CD4-positive, CD25-positive, alpha-beta regulatory T cell (primary cell): ENCODE measurements around the gene HPCAL1. TPM values are rescaled to one million over a fixed set of nuclear protein-coding genes. Genes with fewer than 3 reads are reported as not detected.
A peak's percentile ranks its signal among the peaks of the same experiment; 100 is the strongest.

Source experiments
- ATAC-seq, 2 donors: fragments of 150-1000 bp; cut with Tn5 transposase; one replicate each; pipeline ENCODE4 v1.10.0; 2021; ENCODE audit warnings: low read depth in 2 of 2, moderate number of reproducible peaks in 2 of 2, moderate library complexity in 1 of 2
- DNase-seq, 3 donors: peaks; one replicate each; pipeline versions ENCODE4 v3.0.0 to v3.0.0-alpha.2; 2012 to 2022; ENCODE audit warnings: mixed read lengths in 1 of 3
- H3K27ac ChIP-seq: one replicate; pipeline ENCODE4 v1.7.0; 2013; ENCODE audit warnings: mild to moderate bottlenecking, low read length; ENCODE audit not compliant: insufficient read depth, poor library complexity, severe bottlenecking
- H3K27me3 ChIP-seq: one replicate; pipeline ENCODE4 v1.7.0; 2013; ENCODE audit warnings: low read length; ENCODE audit not compliant: control insufficient read depth, insufficient read depth
- H3K36me3 ChIP-seq: one replicate; pipeline ENCODE4 v1.7.0; 2013; ENCODE audit warnings: mild to moderate bottlenecking, low read length, moderate library complexity; ENCODE audit not compliant: control insufficient read depth, insufficient read depth
- H3K4me1 ChIP-seq: 2 replicates; pipeline ENCODE4 v1.7.0; 2013; ENCODE audit warnings: mild to moderate bottlenecking, low read length; ENCODE audit not compliant: insufficient read depth, control insufficient read depth, poor library complexity, severe bottlenecking
- H3K4me3 ChIP-seq: one replicate; pipeline ENCODE4 v1.7.0; 2013; ENCODE audit warnings: low read depth, mild to moderate bottlenecking, low read length, moderate library complexity
- H3K9me3 ChIP-seq, 2 experiments: 1 replicate in 1 of 2; 2 replicates in 1 of 2; pipeline ENCODE4 v1.7.0; 2013; ENCODE audit warnings: low read length in 2 of 2, mild to moderate bottlenecking in 1 of 2, moderate library complexity in 1 of 2; ENCODE audit not compliant: control insufficient read depth in 2 of 2
- H3K27ac Mint-ChIP-seq, 3 donors: one replicate each; pipeline ENCODE4 v1.8.0; 2020 to 2022; ENCODE audit warnings: mild to moderate bottlenecking in 3 of 3, mixed read lengths in 3 of 3, moderate library complexity in 2 of 3
- H3K27me3 Mint-ChIP-seq: one replicate; pipeline ENCODE4 v1.8.0; 2022; ENCODE audit warnings: mild to moderate bottlenecking, mixed read lengths
- H3K36me3 Mint-ChIP-seq: one replicate; pipeline ENCODE4 v1.8.0; 2020; ENCODE audit warnings: mixed read lengths
- H3K4me1 Mint-ChIP-seq, 4 donors: one replicate each; pipeline ENCODE4 v1.8.0; 2020 to 2022; ENCODE audit warnings: mixed read lengths in 4 of 4, mild to moderate bottlenecking in 1 of 4
- H3K4me3 Mint-ChIP-seq, 4 donors: one replicate each; pipeline ENCODE4 v1.8.0; 2020 to 2022; ENCODE audit warnings: mild to moderate bottlenecking in 4 of 4, mixed read lengths in 4 of 4, moderate library complexity in 3 of 4
- H3K9me3 Mint-ChIP-seq, 7 donors: one replicate each; pipeline ENCODE4 v1.8.0; 2020 to 2022; ENCODE audit warnings: mixed read lengths in 7 of 7, mild to moderate bottlenecking in 3 of 7, moderate library complexity in 2 of 7
- polyA plus RNA-seq, 4 donors: library from polyadenylated mRNA; unstranded; fragments of 300-500 nt; fragmentation: Illumina TruSeq; gene quantifications; one replicate each; pipeline ENCODE4 v1.2.3, GENCODE V29; 2021
- total RNA-seq: library from RNA; stranded (reverse); gene quantifications from one replicate; pipeline ENCODE4 v1.2.3, GENCODE V29; 2022

HPCAL1 gene
- total and polyA plus RNA-seq, 5 donors from 2014 or later, result 33.8 to 95.6 (median 84.8) TPM

DNA sequence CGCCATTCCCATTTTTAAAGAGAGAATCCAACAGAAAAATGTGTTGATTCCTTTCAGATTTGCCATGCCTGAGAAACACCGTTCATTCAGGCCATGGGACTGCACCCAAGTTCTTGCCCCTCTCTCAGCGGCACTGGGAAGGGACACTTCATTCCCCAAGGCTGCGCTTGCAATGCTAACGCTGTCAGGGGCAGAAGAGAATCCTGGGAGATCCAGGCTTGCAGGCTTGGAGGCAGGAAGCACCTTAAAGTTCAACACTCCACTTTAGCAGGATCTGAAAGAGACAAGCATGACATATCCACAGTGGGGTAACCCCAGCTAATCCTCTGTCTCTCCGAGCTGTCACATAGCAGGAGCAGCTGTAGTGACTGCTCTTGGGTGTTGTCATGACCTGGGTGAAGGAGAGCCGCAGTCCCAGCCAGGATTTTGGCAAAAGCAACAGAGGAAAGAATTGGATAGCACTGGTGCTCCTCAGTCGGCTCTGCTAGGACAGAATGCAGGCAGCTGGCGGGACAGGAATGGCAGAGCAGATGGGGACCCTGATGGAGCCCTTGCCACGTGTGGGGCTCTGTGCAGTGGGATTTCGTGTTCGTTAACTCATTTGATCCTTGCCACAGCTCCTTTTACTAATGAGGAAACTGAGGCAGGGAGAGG is 167.4 kb downstream of the HPCAL1 start:
- DNase-seq, result no peak
- no peaks in the 10 kb centered on the region for H3K4me1 ChIP-seq
- Mint-ChIP-seq H3K4me3 (no peak overlapping the region), H3K4me1 (no peaks in the 10 kb centered on the region), H3K27ac (no peak overlapping the region), H3K9me3 (no peaks in the 10 kb centered on the region), H3K27me3 (peaks cover 5% of the 10 kb centered on the region), H3K36me3 (no peaks in the 10 kb centered on the region)
- no peaks in the 10 kb centered on the region for H3K9me3 ChIP-seq
- H3K27me3 ChIP-seq, result no peaks in the 10 kb centered on the region
- no peak overlapping the region for H3K4me3 ChIP-seq
- H3K36me3 ChIP-seq, result no peaks in the 10 kb centered on the region
- no peak for ATAC-seq
- no peak overlapping the region for H3K27ac ChIP-seq

DNA sequence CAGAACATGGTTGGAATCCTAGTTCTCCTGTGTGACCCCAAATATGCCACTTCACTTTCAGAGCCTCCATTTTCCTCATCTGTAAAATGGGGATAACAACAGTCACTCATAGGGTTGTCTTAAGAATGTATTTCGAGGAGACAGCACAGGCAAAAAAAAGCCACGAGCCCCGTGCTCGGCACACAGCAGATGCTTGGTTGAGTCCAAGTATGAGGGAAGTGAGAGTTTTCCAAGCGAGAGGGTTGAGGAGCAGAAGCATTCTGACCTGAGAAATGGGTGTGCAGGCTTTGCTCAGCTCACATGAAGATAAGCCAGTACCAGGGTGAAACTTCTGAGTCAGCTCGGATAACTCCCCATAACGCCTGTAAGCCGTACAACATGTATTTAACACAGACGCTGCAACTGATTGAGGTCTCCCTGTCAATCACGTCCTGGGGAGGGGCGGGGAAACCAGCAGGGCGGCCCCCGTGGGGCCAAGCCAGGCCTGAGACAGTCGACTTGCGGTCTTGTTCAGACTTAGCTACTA is 168.4 kb downstream of the HPCAL1 start:
- Histone ChIP-seq H3K36me3 (no peaks in the 10 kb centered on the region), H3K27me3 (no peaks in the 10 kb centered on the region), H3K4me3 (no peak overlapping the region), H3K9me3 (no peaks in the 10 kb centered on the region), H3K4me1 (no peaks in the 10 kb centered on the region), H3K27ac (no peak overlapping the region)
- DNase-seq (no peak), ATAC-seq (no peak)
- Mint-ChIP-seq H3K36me3 (no peaks in the 10 kb centered on the region), H3K27ac (no peak overlapping the region), H3K27me3 (peaks cover 5% of the 10 kb centered on the region), H3K9me3 (no peaks in the 10 kb centered on the region), H3K4me1 (no peaks in the 10 kb centered on the region), H3K4me3 (no peak overlapping the region)

DNA sequence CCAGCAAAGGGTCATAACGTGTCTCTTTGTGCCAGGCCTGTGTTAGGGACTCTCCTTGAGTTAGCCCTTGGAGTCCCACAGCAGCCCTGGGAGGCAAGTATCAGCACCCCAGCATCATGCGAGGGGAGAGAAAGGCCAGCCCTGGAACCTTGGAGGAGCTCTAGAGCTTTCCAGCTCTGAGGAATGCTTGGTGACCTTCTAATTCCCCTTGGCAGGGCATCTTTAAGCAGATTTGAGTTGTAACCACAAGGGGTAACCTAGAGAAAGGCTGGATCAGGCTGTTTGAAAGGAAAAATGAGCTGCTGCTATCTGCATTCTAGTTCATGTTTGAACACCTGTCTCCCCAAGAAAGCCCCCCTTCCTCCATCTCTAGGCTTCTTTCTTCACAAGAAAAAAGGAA is 169.3 kb downstream of the HPCAL1 start:
- no peaks in the 10 kb centered on the region for H3K36me3 Mint-ChIP-seq
- H3K27ac ChIP-seq, result no peak overlapping the region
- H3K27ac Mint-ChIP-seq, result no peak overlapping the region
- H3K4me3 ChIP-seq, result no peak overlapping the region
- no peak overlapping the region for H3K4me3 Mint-ChIP-seq
- H3K4me1 Mint-ChIP-seq, result peaks cover 0 to 3% (median 2%) of the 10 kb centered on the region in 4 donors
- no peaks in the 10 kb centered on the region for H3K4me1 ChIP-seq
- ATAC-seq (no peak), DNase-seq (no peak)
- no peaks in the 10 kb centered on the region for H3K36me3 ChIP-seq
- no peaks in the 10 kb centered on the region for H3K9me3 ChIP-seq
- no peaks in the 10 kb centered on the region for H3K9me3 Mint-ChIP-seq
- H3K27me3 Mint-ChIP-seq, result peaks cover 5% of the 10 kb centered on the region
- H3K27me3 ChIP-seq, result no peaks in the 10 kb centered on the region

DNA sequence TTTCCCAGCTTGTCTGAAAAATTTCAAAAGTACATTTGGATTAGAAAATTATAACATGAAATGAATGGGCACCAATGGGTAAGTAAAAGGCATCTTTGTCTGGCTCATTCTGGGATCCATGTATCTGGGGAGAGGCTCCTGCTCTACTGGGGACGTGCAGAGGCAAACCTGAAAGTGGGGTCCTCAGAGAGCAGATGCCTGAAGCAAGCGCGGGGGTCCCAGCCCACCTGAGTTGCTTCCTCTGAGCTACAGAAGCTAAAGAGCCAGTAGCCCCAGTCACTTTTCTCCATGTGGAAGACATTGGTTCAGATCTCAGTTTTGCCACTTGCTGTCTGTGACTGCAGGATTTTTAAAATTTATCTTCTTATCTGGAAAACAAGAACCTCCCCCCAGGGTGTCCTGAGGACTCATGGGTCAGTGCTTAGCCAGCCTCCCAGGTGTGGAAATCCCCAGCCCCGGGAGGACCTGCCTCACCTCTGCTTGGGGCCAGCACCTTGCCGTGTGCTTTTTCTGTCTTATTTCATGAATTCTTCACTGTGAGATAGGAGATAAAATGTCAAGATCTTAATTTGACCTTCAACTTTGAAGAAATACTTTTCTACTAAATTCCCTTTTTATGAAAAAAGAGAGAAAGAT is 170.5 kb downstream of the HPCAL1 start:
- ATAC-seq (no peak), DNase-seq (no peak)
- Histone ChIP-seq H3K27ac (no peak overlapping the region), H3K4me1 (peaks cover 4% of the 10 kb centered on the region), H3K36me3 (no peaks in the 10 kb centered on the region), H3K27me3 (no peaks in the 10 kb centered on the region), H3K4me3 (no peak overlapping the region), H3K9me3 (no peaks in the 10 kb centered on the region)
- Mint-ChIP-seq H3K27me3 (peaks cover 5% of the 10 kb centered on the region), H3K27ac (peak overlapping the region in 1 of 3 donors; percentile 55), H3K4me1 (peaks cover 0 to 14% (median 9%) of the 10 kb centered on the region in 4 donors), H3K9me3 (no peaks in the 10 kb centered on the region), H3K36me3 (no peaks in the 10 kb centered on the region), H3K4me3 (no peak overlapping the region)

DNA sequence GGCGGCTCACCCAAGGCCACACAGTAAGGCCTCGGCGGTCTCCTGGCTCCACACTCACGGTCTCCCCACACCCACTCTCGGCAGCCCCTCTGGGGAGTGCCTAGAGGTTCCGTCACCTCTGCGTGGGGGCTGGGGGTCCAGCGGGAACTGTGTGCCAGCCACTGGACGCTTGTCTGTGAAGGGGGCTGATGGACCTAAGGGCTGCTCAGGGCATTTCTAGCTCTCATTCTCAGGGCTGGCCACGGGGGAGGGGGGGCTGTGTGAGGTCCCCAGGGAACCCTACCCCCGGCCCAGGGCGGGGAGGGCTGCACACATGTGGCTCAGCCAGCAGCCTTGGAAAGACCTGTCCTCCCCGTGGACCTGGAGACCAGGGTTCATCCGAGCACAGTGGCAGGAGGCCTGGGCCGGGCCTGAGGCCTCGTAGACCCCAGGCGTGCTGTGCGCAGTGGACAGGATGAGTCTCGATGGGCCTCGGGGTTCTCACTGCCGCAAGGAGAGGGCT is 172.6 kb downstream of the HPCAL1 start:
- H3K27me3 Mint-ChIP-seq, result peaks cover 3% of the 10 kb centered on the region
- H3K4me3 ChIP-seq, result no peak overlapping the region
- H3K27ac ChIP-seq, result no peak overlapping the region
- no peaks in the 10 kb centered on the region for H3K27me3 ChIP-seq
- H3K4me1 ChIP-seq, result peaks cover 4% of the 10 kb centered on the region
- no peak overlapping the region for H3K4me3 Mint-ChIP-seq
- no peak for ATAC-seq
- no peak overlapping the region for H3K27ac Mint-ChIP-seq
- no peak for DNase-seq
- H3K36me3 ChIP-seq, result no peaks in the 10 kb centered on the region
- no peaks in the 10 kb centered on the region for H3K36me3 Mint-ChIP-seq
- H3K9me3 Mint-ChIP-seq, result no peaks in the 10 kb centered on the region
- no peaks in the 10 kb centered on the region for H3K9me3 ChIP-seq
- H3K4me1 Mint-ChIP-seq, result peaks cover 0 to 22% (median 9%) of the 10 kb centered on the region in 4 donors

DNA sequence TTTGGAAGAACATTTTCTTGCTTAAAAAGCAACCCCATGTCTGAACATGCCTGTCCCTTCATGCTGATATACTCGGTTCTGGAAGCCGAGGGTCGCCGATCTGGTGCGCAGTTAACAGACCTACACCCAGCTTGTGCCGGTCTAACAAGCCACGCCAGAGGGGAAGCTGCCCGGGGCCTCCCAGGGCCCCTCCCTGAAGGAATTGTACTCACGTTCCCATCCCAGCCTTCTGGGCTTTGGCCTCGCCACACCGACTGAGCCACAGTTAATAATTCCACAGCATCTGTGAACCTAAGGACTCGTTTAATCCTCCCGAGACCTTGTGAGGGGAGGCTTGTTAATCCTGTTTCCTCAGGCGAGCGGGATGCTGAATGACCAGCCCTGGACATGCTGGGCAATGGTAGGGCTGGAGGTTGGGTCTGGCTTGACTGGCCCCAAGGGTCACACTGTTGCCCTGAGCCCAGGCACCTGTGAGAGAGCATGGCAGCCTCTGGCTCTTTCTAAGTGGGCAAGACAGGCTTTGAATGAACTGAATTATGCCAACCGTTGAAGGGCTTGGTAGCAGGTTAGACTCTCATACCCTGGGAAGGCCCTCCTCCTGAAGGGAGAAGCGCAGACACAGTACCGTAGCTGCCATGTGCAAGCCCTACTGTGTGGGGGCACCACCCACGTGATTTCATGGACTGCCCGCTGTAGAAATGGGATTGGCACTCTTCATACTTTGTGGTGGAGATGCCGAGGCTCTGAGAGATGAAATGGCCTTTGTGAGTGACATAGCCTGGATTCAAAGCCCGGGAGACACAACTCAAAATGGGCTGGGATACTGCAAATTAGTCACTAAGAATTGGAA is 173.3 kb downstream of the HPCAL1 start:
- Mint-ChIP-seq H3K36me3 (no peaks in the 10 kb centered on the region), H3K4me1 (peaks cover 0 to 29% (median 9%) of the 10 kb centered on the region in 4 donors), H3K27me3 (no peaks in the 10 kb centered on the region), H3K4me3 (no peak overlapping the region), H3K27ac (peak overlapping the region in 1 of 3 donors; percentile 83), H3K9me3 (no peaks in the 10 kb centered on the region)
- ATAC-seq (no peak), DNase-seq (no peak)
- Histone ChIP-seq H3K36me3 (no peaks in the 10 kb centered on the region), H3K4me3 (no peak overlapping the region), H3K4me1 (peaks cover 4% of the 10 kb centered on the region), H3K27ac (no peak overlapping the region), H3K9me3 (no peaks in the 10 kb centered on the region), H3K27me3 (no peaks in the 10 kb centered on the region)

DNA sequence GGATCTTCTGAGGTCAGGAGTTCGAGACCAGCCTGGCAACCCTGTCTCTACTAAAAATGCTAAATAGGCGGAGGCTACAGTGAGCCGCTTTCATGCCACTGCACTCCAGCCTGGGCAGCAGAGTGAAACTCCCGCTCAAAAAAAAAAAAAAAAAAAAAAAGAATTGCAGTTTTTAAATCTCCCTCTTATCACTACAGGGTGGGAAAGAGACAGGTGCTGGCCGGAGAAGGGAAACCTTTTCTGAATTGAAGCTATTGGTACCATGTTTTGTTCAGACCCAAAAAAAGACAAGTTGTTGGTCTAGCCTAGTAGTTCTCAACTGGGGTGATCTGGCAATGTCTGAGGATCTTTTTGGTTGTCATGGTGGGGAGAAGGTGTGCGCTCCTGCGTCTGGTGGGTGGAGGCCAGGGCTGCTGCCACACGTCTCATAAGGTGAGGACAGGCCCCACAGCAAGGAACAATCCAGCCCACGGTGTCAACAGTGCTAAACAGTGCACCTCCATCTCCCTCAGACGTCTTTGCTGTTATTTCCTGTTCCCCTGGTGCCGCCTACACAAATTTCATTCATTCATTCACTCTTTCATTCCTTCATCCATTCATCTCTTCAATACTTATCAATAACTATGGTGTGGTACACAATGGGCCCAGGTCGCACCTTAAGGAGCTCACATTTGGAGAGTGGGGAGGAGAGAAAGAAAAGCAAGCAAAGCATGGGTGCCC is 174.2 kb downstream of the HPCAL1 start:
- DNase-seq (peak in 1 of 3 donors; percentile 10), ATAC-seq (peak in 1 of 2 donors; percentile 48)
- Histone ChIP-seq H3K27ac (no peak overlapping the region), H3K4me1 (peaks cover 4% of the 10 kb centered on the region), H3K36me3 (no peaks in the 10 kb centered on the region), H3K4me3 (no peak overlapping the region), H3K27me3 (no peaks in the 10 kb centered on the region), H3K9me3 (no peaks in the 10 kb centered on the region)
- Mint-ChIP-seq H3K4me3 (peak overlapping the region in 2 of 4 donors; percentile 11 to 12), H3K9me3 (no peaks in the 10 kb centered on the region), H3K27me3 (peaks cover 1% of the 10 kb centered on the region), H3K27ac (peak overlapping the region; percentile 39 to 83 (median 77)), H3K36me3 (no peaks in the 10 kb centered on the region), H3K4me1 (peaks cover 0 to 29% (median 9%) of the 10 kb centered on the region in 4 donors)
